ENCODE measurements around the gene TPM3. TPM values are rescaled to one million over a fixed set of nuclear protein-coding genes. Genes with fewer than 3 reads are reported as not detected.

Gene TPM3
- total and polyA plus RNA-seq, 10 of the 15 experiments (the other 5 are each of a cell fraction or from before 2014, with no cell fraction given): 270 to 759 (median 505) TPM

GRCh38 chr1:154223621-154224020 lies 31.7 kb upstream of the TPM3 start:
- POLR2A ChIA-PET: interaction anchor here (1.0 kb wide), 1 partner anchor 10 kb away, joined by 5 read pairs; no protein-coding TSS in a partner anchor

More at GRCh38 chr1:154223621-154224020, 31.7 kb upstream of the TPM3 start:
- ATAC-seq (no peak), DNase-seq (ENCODE audit: low read depth, low spot score) (no peak), FAIRE-seq (no peak)
- Histone ChIP-seq H3K27ac (ENCODE audit: control insufficient read depth, insufficient read depth) (no peak overlapping the region), H3K79me2 (ENCODE audit: control insufficient read depth, insufficient read depth, low read length) (peaks cover 87% of the 10 kb centered on the region), H3K4me2 (ENCODE audit: control insufficient read depth, insufficient read depth) (peak overlapping the region; percentile 53; the same call in 1 of the 2 replicates), H3K4me3 (peak overlapping the region; percentile 99; the same call in 1 of the 2 replicates), H3K9ac (ENCODE audit: control insufficient read depth, insufficient read depth, low read length) (no peak overlapping the region), H3K4me1 (ENCODE audit: control insufficient read depth, insufficient read depth, low read length) (peaks cover 10% of the 10 kb centered on the region), H3K36me3 (ENCODE audit: control insufficient read depth in 2 of 2, insufficient read depth in 2 of 2, low read length in 1 of 2) (peaks cover 2 to 21% of the 10 kb centered on the region in 2 experiments; a peak in 2 of 4 replicates), H4K20me1 (ENCODE audit: control insufficient read depth, insufficient read depth) (no peaks in the 10 kb centered on the region; the same call in 1 of the 2 replicates), H2AFZ (ENCODE audit: control insufficient read depth, low read depth, low read length) (no peak overlapping the region), H3K27me3 (replicated peaks in 1 of 2; ENCODE audit: control insufficient read depth in 2 of 2, insufficient read depth in 2 of 2, low read length in 1 of 2) (no peaks in the 10 kb centered on the region), H3K9me3 (replicated peaks; ENCODE audit: control insufficient read depth, insufficient read depth, low read length) (no peaks in the 10 kb centered on the region)
- RAD21 ChIA-PET (ENCODE audit: unreplicated experiment): interaction anchor here (1.0 kb wide), 1 partner anchor 423 kb away, joined by 3 read pairs; no protein-coding TSS in a partner anchor
- BruUV-seq (replicated peaks): no TSS peak
- in situ Hi-C loops (cut with MboI): no loop called here
- TF ChIP-seq SKIL (IDR thresholded peaks at IDR 0.05; ENCODE audit: low read depth, poor library complexity, severe bottlenecking) (no peak), RFX5 (IDR thresholded peaks at IDR 0.05; ENCODE audit: low read depth, low read length) (no peak), ATF7 (IDR thresholded peaks at IDR 0.05; ENCODE audit: low read depth) (no peak), MAX (IDR thresholded peaks at IDR 0.05; ENCODE audit: low read depth, low read length) (no peak), POLR2AphosphoS5 (IDR thresholded peaks at IDR 0.05; ENCODE audit: low read length) (no peak), BHLHE40 (IDR thresholded peaks at IDR 0.05; ENCODE audit: borderline replicate concordance in 1 of 2, low read depth in 2 of 2, low read length in 1 of 2) (no peak), BACH1 (IDR thresholded peaks at IDR 0.05; ENCODE audit: borderline replicate concordance) (no peak), SP1 (IDR thresholded peaks at IDR 0.05; ENCODE audit: low read depth, low read length) (no peak), ZSCAN29 (IDR thresholded peaks at IDR 0.05) (no peak)
- SMC1A ChIA-PET (ENCODE audit: uncharacterized antibody, unreplicated experiment): interaction anchor here (0.6 to 2.2 kb wide), 10 partner anchors 23 to 319 kb away, joined by 3 to 8 read pairs (median 3); partner anchors contain the start of gene HAX1
- WGBS (ENCODE audit: insufficient coverage, insufficient replicate concordance, low lambda C conversion rate, missing lambda C conversion rate): 60% methylated on average over 2 of the region's 2 CpGs
- CTCF ChIA-PET: interaction anchor here (0.9 to 1.5 kb wide), 4 partner anchors 29 to 111 kb away, joined by 3 to 4 read pairs (median 3); partner anchors contain the start of gene HAX1
- intact Hi-C loops (cut with micrococcal nuclease; ENCODE audit: unreplicated experiment): no loop called here

Data from GM12878 (cell line).